Activated CD8-positive, alpha-beta memory T cell treated with anti-CD3 and anti-CD28 coated beads, Interleukin-2, amount 10 ng/mL, durations not matched to agents 7 days and 5 days (primary cell): ENCODE data around the gene BTG2. TPM values are rescaled to one million over a fixed set of nuclear protein-coding genes. Genes with fewer than 3 reads are reported as not detected.
A peak's percentile ranks its signal among the peaks of the same experiment; 100 is the strongest.
"Not testable (repeated sequence)": the region's sequence is repeated elsewhere in the genome, so short reads cannot be mapped to it uniquely, and the experiment has no call there.

ENCODE experiments used
- ATAC-seq: fragments of 150-1000 bp; cut with Tn5 transposase; one replicate; pipeline ENCODE4 v1.10.0; 2021; ENCODE audit warnings: moderate library complexity
- CTCF ChIA-PET: fragments of 350-600 bp; sonication (Branson Sonifier 250); formaldehyde crosslinking; loops from one replicate; lab custom pipeline; 2021; ENCODE audit warnings: antibody characterized with exemption; lab: Charles Lee
- DNase-seq: peaks from one replicate; pipeline ENCODE4 v3.0.0-alpha.2; 2020
- H3K27ac Mint-ChIP-seq: one replicate; pipeline ENCODE4 v1.8.0; 2021; ENCODE audit warnings: mild to moderate bottlenecking, mixed read lengths
- H3K27me3 Mint-ChIP-seq: one replicate; pipeline ENCODE4 v1.8.0; 2021; ENCODE audit warnings: mixed read lengths
- H3K36me3 Mint-ChIP-seq: one replicate; pipeline ENCODE4 v1.8.0; 2021; ENCODE audit warnings: mild to moderate bottlenecking, mixed read lengths
- H3K4me1 Mint-ChIP-seq: one replicate; pipeline ENCODE4 v1.8.0; 2021; ENCODE audit warnings: mixed read lengths
- H3K4me3 Mint-ChIP-seq: one replicate; pipeline ENCODE4 v1.8.0; 2021; ENCODE audit warnings: mild to moderate bottlenecking, moderate library complexity, mixed read lengths
- H3K9me3 Mint-ChIP-seq: one replicate; pipeline ENCODE4 v1.8.0; 2022; ENCODE audit warnings: low read depth, mixed read lengths
- total RNA-seq, 2 experiments: library from RNA; stranded (reverse); gene quantifications; one replicate each; pipeline ENCODE4 v1.2.3, GENCODE V29; 2021

The BTG2 gene
- total RNA-seq, 2 experiments from 2014 or later, result 72.2 to 142 TPM

DNA sequence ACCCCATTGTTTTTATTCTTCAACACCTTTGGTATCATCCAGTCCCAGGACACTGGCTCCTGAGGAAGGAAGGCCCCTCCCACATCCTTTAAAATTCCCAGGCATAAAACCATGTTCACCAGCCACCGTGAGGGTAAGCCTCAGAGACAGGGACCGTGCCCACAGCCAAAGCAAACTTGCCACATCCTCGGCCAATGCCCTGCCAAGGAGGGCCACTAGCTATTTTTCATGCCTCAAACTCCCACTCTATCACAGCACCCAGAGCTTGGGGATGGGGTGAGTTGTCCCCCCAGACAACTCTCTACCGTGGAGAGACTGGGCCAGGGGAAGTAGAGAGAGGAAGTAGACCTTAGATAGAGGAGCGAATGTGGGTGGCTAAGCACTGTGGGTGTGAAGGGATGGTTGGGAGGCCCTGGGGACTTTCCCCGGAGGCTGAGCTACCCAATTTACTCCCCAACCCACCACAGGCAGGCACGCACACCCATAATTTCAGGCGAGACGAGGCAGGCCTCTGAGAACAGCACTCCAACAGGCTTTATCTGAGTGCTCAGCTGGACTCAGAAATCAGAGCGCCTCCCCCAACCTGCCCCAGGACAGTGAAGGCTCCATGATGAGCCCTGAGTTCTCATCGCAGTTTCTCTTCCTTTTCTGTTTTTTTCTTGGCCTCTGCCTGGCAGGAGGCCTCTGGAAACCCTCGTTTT is 15.9 kb upstream of the BTG2 start:
- Mint-ChIP-seq H3K9me3 (no peaks in the 10 kb centered on the region), H3K36me3 (no peaks in the 10 kb centered on the region), H3K27me3 (no peaks in the 10 kb centered on the region), H3K4me1 (peaks cover 70% of the 10 kb centered on the region), H3K4me3 (peak overlapping the region; percentile 75), H3K27ac (peak overlapping the region; percentile 99)
- CTCF ChIA-PET, result interaction anchor here (1.4 to 10.3 kb wide), 7 partner anchors 11 to 47 kb away, joined by 4 to 128 read pairs (median 25); partner anchors contain the start of gene BTG2
- ATAC-seq, result peak; percentile 66
- peak; percentile 97 for DNase-seq

DNA sequence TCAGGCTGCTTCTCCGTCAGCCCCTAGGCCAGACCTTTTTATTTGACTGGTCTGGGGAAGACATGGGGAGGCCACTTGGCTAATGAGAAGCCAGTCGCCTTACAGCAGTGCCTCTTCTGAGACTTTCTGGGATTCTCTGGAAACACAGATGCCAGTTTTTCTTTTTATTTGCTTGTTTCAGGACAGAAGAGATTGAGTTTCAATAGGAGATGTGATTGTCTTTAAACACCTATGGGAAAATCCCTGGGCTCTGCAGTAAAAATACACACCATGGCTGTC is 15.4 kb upstream of the BTG2 start:
- H3K9me3 Mint-ChIP-seq, result no peaks in the 10 kb centered on the region
- CTCF ChIA-PET, result interaction anchor here (1.4 to 10.3 kb wide), 7 partner anchors 10 to 46 kb away, joined by 4 to 128 read pairs (median 25); partner anchors contain the start of gene BTG2
- peaks cover 66% of the 10 kb centered on the region for H3K4me1 Mint-ChIP-seq
- ATAC-seq (no peak), DNase-seq (no peak)
- H3K27ac Mint-ChIP-seq, result peak overlapping the region; percentile 99
- no peaks in the 10 kb centered on the region for H3K27me3 Mint-ChIP-seq
- H3K4me3 Mint-ChIP-seq, result peak overlapping the region; percentile 75
- no peaks in the 10 kb centered on the region for H3K36me3 Mint-ChIP-seq

DNA sequence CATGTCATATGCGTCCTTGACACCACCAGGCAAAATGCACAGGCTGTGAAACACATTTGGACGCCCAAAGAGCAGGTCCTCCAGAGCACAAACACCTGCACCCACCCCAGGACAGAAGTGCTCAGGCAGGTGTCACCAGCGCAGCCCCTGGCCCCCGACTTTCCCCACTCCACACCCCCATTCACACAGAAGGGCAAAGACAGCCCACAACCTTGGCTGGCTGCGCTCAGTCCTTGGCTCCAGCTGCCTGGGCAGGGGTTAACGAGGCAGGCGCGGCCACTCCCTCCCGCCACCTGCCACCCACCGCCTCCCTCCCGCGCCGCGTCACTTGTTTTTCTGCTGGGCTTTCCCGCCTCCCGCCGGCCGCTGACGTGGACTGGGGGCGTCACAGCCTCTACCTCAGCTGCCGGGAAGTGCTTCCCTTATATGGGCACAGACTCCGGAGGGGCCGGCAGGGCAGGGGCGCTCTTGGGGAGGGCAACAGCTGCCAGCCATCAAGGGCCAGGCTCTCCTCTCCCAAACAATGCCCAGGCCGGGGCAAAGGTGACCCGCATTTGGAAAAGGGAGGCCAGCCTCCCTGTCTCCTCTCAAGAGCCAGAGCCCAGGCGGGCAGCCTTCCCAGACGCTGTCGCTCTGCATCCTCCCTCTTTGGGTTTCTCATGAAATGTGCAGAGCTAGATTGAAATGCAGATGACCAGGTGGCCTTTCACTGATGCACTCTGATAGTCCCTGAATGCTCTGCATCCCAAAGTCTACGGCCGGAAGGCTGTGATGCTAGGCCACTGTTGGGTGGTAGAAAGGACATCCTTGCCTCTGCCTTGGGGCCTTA is 14.8 kb upstream of the BTG2 start:
- Mint-ChIP-seq H3K27me3 (no peaks in the 10 kb centered on the region), H3K4me1 (peaks cover 68% of the 10 kb centered on the region), H3K4me3 (peak overlapping the region; percentile 75), H3K9me3 (no peaks in the 10 kb centered on the region), H3K27ac (peak overlapping the region; percentile 99), H3K36me3 (no peaks in the 10 kb centered on the region)
- ATAC-seq (peak; percentile 62), DNase-seq (peak; percentile 97)
- CTCF ChIA-PET, result interaction anchor here (0.7 to 10.3 kb wide), 13 partner anchors 10 to 198 kb away, joined by 3 to 128 read pairs (median 7); partner anchors contain the start of gene BTG2

DNA sequence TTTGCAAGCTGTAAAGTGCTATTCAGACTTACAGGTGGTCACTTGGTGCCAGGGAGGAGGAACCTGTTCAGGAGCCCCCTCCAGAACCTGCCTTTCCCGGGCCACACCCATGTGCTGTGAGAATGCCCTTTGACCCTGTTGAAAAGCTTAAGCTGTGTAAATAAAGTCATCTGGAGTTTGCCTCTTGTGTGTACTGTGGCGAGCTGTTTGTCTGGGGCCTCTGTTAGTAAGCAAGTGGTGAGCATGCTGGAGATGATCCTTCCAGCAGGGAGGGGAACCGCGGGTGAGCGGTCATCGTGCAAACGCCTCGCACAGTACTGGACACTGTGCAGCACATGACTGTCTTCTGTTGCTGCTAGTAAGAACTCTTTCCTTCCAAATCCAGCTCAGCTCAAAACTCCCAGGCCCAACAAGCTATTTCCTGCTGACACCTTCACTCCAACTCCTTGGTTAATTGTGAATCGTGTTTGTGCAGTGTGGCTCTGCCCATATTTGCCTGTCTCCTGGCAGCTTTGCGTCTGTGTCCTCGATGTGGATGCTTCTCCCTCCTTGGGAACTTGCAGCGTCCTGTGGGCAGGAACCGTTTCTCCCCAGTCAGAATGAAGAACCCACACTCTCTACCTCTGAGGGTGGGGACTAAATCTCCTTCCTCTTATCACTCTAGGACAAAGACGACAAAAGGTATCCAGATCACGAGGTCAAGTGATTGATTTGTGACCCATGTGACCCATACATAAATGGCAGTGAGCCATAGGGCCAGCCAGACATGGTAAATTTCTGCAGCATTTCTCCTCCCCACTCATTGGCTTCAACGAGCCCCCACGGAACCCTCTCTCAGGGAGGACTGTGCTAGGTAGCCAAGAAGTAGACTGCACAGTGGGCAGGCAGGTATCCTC is 13.9 kb upstream of the BTG2 start:
- no peaks in the 10 kb centered on the region for H3K27me3 Mint-ChIP-seq
- H3K36me3 Mint-ChIP-seq, result no peaks in the 10 kb centered on the region
- no peak overlapping the region for H3K4me3 Mint-ChIP-seq
- peaks cover 59% of the 10 kb centered on the region for H3K4me1 Mint-ChIP-seq
- no peak for ATAC-seq
- no peak for DNase-seq
- peak overlapping the region; percentile 99 for H3K27ac Mint-ChIP-seq
- H3K9me3 Mint-ChIP-seq, result no peaks in the 10 kb centered on the region
- CTCF ChIA-PET, result interaction anchor here (0.7 to 10.3 kb wide), 12 partner anchors 9 to 197 kb away, joined by 3 to 128 read pairs (median 6); no protein-coding TSS in a partner anchor

DNA sequence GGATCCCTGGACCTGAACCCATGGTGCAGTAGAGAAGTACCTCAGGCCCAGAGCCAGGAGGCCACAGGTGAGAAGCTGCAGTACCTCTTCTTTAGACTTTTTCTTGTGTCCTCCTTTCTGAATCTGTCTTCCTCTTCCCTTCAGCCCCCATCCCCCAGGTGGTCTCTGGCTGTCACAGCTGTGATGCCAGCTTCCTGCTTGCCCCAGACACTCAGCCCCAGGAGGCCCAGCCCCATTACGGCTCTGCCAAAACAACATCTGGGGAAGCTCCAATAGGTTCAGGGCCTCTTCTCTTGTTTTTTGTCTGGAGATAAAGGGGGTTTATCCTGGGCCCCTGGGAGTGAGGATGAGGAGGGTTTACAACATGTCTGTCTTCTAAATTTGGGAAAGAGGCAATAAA is 9.5 kb upstream of the BTG2 start:
- no peaks in the 10 kb centered on the region for H3K27me3 Mint-ChIP-seq
- CTCF ChIA-PET, result interaction anchor here (1.4 to 4.1 kb wide), 5 partner anchors 10 to 43 kb away, joined by 3 to 25 read pairs (median 4); partner anchors contain the start of gene BTG2
- no peak overlapping the region for H3K27ac Mint-ChIP-seq
- no peak overlapping the region for H3K4me3 Mint-ChIP-seq
- no peak for ATAC-seq
- DNase-seq, result no peak
- H3K36me3 Mint-ChIP-seq, result no peaks in the 10 kb centered on the region
- H3K4me1 Mint-ChIP-seq, result peaks cover 36% of the 10 kb centered on the region
- H3K9me3 Mint-ChIP-seq, result no peaks in the 10 kb centered on the region

DNA sequence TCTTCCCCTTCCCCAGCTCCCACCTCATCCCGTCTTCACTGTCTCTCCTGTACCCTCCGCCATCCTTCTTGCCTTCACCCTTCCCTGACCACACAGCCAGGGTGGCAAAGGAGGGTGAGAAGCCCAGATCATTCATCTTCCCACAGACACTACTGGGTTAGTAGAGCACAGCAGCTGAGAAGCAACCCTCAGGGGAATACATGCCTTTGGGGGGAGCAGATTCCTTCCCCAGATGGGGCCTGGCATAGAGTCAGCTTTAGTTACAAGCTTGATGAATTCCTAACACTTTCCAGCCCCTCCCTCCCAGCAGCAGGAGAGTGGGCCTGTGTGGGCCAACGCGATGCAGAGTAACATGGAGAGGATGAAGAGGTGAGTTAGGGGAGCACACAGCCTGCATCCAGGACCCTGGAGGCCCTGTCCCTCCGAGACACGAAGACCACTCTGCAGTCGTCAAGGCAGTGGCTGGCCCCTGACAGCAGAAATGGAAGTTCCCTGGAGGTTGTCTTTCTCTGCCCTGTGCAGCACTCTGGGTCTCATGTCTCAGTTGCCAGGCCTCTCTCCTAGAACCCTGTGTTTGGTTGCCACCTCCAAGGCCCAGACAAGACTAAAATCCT is 8.8 kb upstream of the BTG2 start:
- CTCF ChIA-PET, result interaction anchor here (1.0 to 2.6 kb wide), 4 partner anchors 9 to 43 kb away, joined by 3 to 11 read pairs (median 4); partner anchors contain the start of gene BTG2
- Mint-ChIP-seq H3K4me3 (no peak overlapping the region), H3K27ac (no peak overlapping the region), H3K27me3 (no peaks in the 10 kb centered on the region), H3K4me1 (peaks cover 34% of the 10 kb centered on the region), H3K36me3 (no peaks in the 10 kb centered on the region), H3K9me3 (no peaks in the 10 kb centered on the region)
- ATAC-seq (no peak), DNase-seq (no peak)

DNA sequence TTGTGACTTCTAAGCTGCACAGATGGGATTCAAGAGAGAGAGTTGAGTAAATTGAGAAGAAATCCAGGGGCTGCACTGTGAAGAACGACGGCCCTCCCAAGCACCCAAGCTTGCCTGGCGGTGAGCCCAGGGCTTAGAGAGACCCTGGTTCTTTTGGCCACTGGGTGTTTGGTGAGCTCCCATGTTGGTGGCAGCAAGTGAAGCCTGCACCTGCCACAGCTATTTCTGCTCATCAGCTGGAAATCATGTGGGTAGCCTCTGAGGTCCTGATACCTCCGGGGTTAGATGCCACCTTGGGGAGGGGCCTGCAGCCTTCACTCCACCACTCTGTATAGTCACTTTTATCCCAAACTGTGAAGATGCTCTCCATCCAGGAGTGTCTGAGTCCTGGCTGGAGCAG is 6.2 kb upstream of the BTG2 start:
- Mint-ChIP-seq H3K27ac (no peak overlapping the region), H3K4me3 (no peak overlapping the region), H3K36me3 (no peaks in the 10 kb centered on the region), H3K27me3 (no peaks in the 10 kb centered on the region), H3K9me3 (no peaks in the 10 kb centered on the region), H3K4me1 (peaks cover 39% of the 10 kb centered on the region)
- CTCF ChIA-PET, result interaction anchor here (0.6 to 1.7 kb wide), 9 partner anchors 8 to 30 kb away, joined by 3 to 11 read pairs (median 4); no protein-coding TSS in a partner anchor
- DNase-seq (no peak), ATAC-seq (no peak)

DNA sequence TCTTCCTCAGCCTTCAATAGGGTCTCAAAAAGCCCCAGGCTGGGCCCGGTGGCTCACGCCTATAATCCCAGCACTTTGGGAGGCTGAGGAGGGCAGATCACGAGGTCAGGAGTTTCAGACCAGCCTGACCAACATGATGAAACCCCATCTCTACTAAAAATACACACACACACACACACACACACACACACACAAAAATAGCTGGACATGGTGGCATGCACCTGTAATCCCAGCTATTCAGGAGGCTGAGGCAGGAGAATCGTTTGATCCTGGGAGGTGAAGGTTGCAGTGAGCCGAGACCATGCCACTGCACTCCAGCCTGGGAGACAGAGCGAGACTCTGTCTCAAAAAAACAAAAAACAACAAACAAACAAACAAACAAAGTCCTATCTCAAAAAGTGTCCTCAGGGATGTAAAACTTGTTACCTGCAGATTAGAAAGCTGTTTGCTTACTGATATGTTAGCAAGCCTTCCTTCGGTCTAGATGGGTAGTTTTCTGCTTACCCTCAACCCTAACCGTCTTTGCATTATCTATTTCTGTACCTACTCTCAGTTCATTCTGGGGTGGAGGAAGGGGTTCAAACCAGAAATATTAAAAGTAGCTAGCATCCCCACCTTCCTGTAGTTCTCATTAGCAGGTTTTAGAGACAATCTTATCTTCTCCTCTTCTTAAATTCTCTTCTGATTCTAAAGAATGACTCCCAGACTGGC is 5.4 kb upstream of the BTG2 start:
- not testable (repeated sequence) for H3K36me3 Mint-ChIP-seq, H3K27ac Mint-ChIP-seq, H3K4me3 Mint-ChIP-seq, H3K27me3 Mint-ChIP-seq, DNase-seq, ATAC-seq, H3K9me3 Mint-ChIP-seq
- CTCF ChIA-PET, result interaction anchor here (0.6 to 1.7 kb wide), 8 partner anchors 9 to 28 kb away, joined by 3 to 11 read pairs (median 4); no protein-coding TSS in a partner anchor
- H3K4me1 Mint-ChIP-seq, result peaks cover 46% of the 10 kb centered on the region

DNA sequence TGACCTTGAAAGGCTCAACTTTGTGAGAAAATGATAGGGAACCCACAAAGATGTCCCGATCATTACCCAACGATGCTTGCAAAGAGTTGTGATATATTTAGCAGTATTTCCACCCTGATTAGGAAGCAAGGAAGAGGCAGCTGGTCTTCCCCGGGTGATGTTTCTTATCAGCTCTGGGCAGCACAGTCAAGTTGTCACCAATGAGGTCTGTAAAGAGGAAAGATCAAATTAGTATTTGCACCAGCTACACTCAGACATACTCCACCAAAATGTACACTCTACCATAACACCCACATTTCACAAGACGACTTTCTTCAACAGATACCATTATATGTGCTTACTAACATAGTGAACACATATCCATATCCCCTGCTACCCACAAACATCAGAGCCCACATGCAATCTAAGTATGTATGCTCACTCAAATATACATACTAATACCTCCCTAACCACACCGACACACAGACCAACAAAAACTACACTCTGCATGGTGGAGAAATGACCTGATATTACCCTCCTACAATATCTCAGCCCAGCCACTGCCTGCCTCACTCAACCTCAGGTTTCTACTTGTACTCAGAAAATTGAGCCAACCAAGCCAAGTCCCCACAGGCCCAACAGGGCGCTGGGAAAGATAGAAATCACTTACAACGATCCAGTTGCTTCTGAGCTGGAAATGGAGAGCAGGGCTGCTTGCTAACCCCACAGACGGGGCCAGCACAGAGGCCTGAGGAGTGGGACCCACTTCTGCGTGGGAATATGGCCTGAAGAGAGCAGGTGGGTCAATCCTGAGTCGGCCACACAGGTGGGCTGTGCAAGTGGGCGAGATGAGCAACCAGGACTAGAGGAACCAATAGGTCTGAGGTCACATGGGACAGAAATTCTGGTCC is 4.6 kb upstream of the BTG2 start:
- no peaks in the 10 kb centered on the region for H3K27me3 Mint-ChIP-seq
- no peaks in the 10 kb centered on the region for H3K9me3 Mint-ChIP-seq
- CTCF ChIA-PET, result interaction anchor here (1.0 to 1.7 kb wide), 4 partner anchors 10 to 28 kb away, joined by 3 to 11 read pairs (median 4); no protein-coding TSS in a partner anchor
- H3K4me3 Mint-ChIP-seq, result no peak overlapping the region
- H3K27ac Mint-ChIP-seq, result no peak overlapping the region
- DNase-seq (no peak), ATAC-seq (no peak)
- H3K36me3 Mint-ChIP-seq, result no peaks in the 10 kb centered on the region
- peaks cover 45% of the 10 kb centered on the region for H3K4me1 Mint-ChIP-seq

DNA sequence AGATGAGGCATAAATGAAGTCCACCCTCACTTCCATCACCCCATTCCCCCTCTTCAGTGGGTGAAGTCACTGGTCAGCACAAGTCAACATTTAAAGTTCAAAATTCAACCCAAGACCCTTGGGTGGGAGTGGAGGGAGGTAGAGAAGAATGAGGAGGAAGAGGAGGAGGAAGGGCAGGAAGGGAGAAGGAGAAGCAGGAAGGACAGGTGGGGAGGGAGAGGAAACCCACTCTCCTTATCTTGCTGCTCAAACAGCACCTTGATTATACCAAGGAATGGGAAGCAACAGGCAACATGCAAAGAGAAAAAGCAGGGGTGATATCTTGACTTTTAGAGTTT is 4.0 kb upstream of the BTG2 start:
- DNase-seq (no peak), ATAC-seq (no peak)
- CTCF ChIA-PET, result interaction anchor here (0.6 kb wide), 1 partner anchor 28 kb away, joined by 3 read pairs; no protein-coding TSS in a partner anchor
- H3K27me3 Mint-ChIP-seq, result no peaks in the 10 kb centered on the region
- H3K36me3 Mint-ChIP-seq, result peaks cover 5% of the 10 kb centered on the region
- H3K4me3 Mint-ChIP-seq, result no peak overlapping the region
- H3K27ac Mint-ChIP-seq, result no peak overlapping the region
- peaks cover 45% of the 10 kb centered on the region for H3K4me1 Mint-ChIP-seq
- no peaks in the 10 kb centered on the region for H3K9me3 Mint-ChIP-seq

DNA sequence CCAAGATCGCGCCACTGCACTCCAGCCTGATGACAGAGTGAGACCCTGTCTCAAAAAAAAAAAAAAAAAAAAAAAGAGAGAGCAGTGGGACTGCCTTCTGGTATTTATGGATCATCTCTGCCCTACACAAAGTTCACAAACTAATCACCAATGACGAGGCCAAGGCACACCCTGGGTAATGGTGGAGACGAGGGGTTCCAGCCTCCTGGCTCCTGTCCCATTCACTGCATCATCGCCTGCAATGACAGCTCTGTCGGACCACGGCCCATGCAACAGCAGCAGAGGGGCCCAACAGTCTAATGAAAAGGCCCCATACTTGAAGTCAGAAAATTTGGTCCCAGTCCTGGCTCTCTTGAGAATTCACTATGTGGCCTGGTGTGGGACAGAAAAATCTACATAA is 2.9 kb upstream of the BTG2 start:
- Mint-ChIP-seq H3K27ac (no peak overlapping the region), H3K4me1 (peaks cover 47% of the 10 kb centered on the region), H3K27me3 (no peaks in the 10 kb centered on the region), H3K4me3 (no peak overlapping the region), H3K9me3 (no peaks in the 10 kb centered on the region), H3K36me3 (peaks cover 16% of the 10 kb centered on the region)
- no peak for ATAC-seq
- CTCF ChIA-PET, result no interaction called here
- no peak for DNase-seq
